H1 (cell line): ENCODE data around the gene ECSIT. TPM values are rescaled to one million over a fixed set of nuclear protein-coding genes. Genes with fewer than 3 reads are reported as not detected.

Experiments
- CTCF ChIA-PET: fragments of 300-600 bp; sonication (Branson Sonifier 250); formaldehyde crosslinking; loops from one replicate; lab custom pipeline; 2021; ENCODE audit not compliant: partially characterized antibody; lab: Charles Lee
- POLR2A ChIA-PET: fragments of 300-600 bp; sonication (Branson Sonifier 250); formaldehyde crosslinking; loops from one replicate; lab custom pipeline; 2021; ENCODE audit warnings: inconsistent platforms; ENCODE audit not compliant: partially characterized antibody; lab: Charles Lee
- DNase-seq, 2 experiments: peaks; one replicate each; pipeline versions ENCODE4 v3.0.0 to v3.0.0-alpha.2; 2010 to 2022; ENCODE audit warnings: low spot score in 2 of 2, low read depth in 1 of 2, mixed read lengths in 1 of 2
- FAIRE-seq: peaks from 2 replicates; lab custom pipeline; 2011; peaks lifted over from hg19 to GRCh38; lab: Jason Lieb, UNC
- H2AFZ ChIP-seq: 2 replicates; pipeline ENCODE4 v1.8.1; 2012; ENCODE audit warnings: low read length, inconsistent platforms
- H2AK5ac ChIP-seq: 2 replicates; pipeline ENCODE4 v1.6.1; 2013; ENCODE audit warnings: low read depth, low read length
- H2BK120ac ChIP-seq: replicated peaks from 2 replicates; pipeline ENCODE3; 2013; ENCODE audit warnings: low read depth, low read length, inconsistent platforms
- H2BK12ac ChIP-seq: 2 replicates; pipeline ENCODE4 v1.6.1; 2013; ENCODE audit warnings: low read depth, low read length
- H2BK15ac ChIP-seq: 2 replicates; pipeline ENCODE4 v1.6.1; 2013; ENCODE audit warnings: low read length
- H2BK20ac ChIP-seq: 2 replicates; pipeline ENCODE4 v1.6.1; 2013; ENCODE audit warnings: low read length
- H2BK5ac ChIP-seq: 2 replicates; pipeline ENCODE4 v1.6.1; 2013; ENCODE audit warnings: low read depth, low read length
- H3K14ac ChIP-seq: 2 replicates; pipeline ENCODE4 v1.6.1; 2013; ENCODE audit warnings: inconsistent platforms; ENCODE audit not compliant: insufficient read length
- H3K18ac ChIP-seq: 2 replicates; pipeline ENCODE4 v1.6.1; 2013; ENCODE audit warnings: low read length; ENCODE audit errors: extremely low read depth
- H3K23ac ChIP-seq: 2 replicates; pipeline ENCODE4 v1.6.1; 2013; ENCODE audit warnings: inconsistent platforms; ENCODE audit not compliant: insufficient read length
- H3K23me2 ChIP-seq: 2 replicates; pipeline ENCODE4 v1.6.1; 2013; ENCODE audit warnings: low read depth, low read length
- H3K27ac ChIP-seq: 2 replicates; pipeline ENCODE4 v1.6.1; 2011; ENCODE audit warnings: low read depth, low read length, inconsistent platforms
- H3K27me3 ChIP-seq, 4 experiments: replicated peaks in 1 of 4; 1 replicate in 1 of 4; 2 replicates in 3 of 4; pipeline versions ENCODE4 v1.6.1 to v1.8.1; 2011 to 2013; ENCODE audit warnings: low read length in 3 of 4, mild to moderate bottlenecking in 3 of 4, inconsistent platforms in 2 of 4, mixed read lengths in 2 of 4, moderate library complexity in 1 of 4; ENCODE audit not compliant: control insufficient read depth in 3 of 4, insufficient read depth in 3 of 4; ENCODE audit errors: extremely low read depth in 1 of 4
- H3K36me3 ChIP-seq, 4 experiments: 2 replicates each; pipeline versions ENCODE4 v1.6.1 to v1.8.1; 2011 to 2013; ENCODE audit warnings: mild to moderate bottlenecking in 4 of 4, low read length in 3 of 4, moderate library complexity in 2 of 4, control low read depth in 1 of 4, inconsistent platforms in 1 of 4; ENCODE audit not compliant: insufficient read depth in 4 of 4, control insufficient read depth in 2 of 4
- H3K4ac ChIP-seq: replicated peaks from 2 replicates; pipeline ENCODE3; 2013; ENCODE audit warnings: low read length, low read depth, mixed read lengths, inconsistent platforms; ENCODE audit not compliant: insufficient read length
- H3K4me1 ChIP-seq, 4 experiments: replicated peaks in 1 of 4; 1 replicate in 1 of 4; 2 replicates in 3 of 4; pipeline versions ENCODE4 v1.6.1 to v1.8.1; 2011 to 2013; ENCODE audit warnings: low read length in 3 of 4, inconsistent platforms in 2 of 4, mixed read lengths in 1 of 4; ENCODE audit not compliant: insufficient read depth in 4 of 4, control insufficient read depth in 3 of 4
- H3K4me2 ChIP-seq, 2 experiments: 2 replicates each; pipeline versions ENCODE4 v1.6.1 to v1.8.1; 2011 to 2013; ENCODE audit warnings: low read depth in 2 of 2, low read length in 2 of 2, control low read depth in 1 of 2, inconsistent platforms in 1 of 2, mild to moderate bottlenecking in 1 of 2; ENCODE audit not compliant: insufficient read depth in 1 of 2
- H3K4me3 ChIP-seq, 4 experiments: fragments of 200-600, 300-600 bp in 1 of 4; sonication (generic), shearing (Covaris generic), sonication (Bioruptor Twin) in 1 of 4; 2 replicates each; pipeline versions ENCODE4 v1.5.1 to v1.8.1; 2011 to 2016; ENCODE audit warnings: low read length in 4 of 4, low read depth in 3 of 4, control low read depth in 2 of 4, inconsistent platforms in 2 of 4, mild to moderate bottlenecking in 2 of 4, mixed read lengths in 1 of 4, moderate library complexity in 1 of 4; ENCODE audit not compliant: insufficient read depth in 2 of 4; ENCODE audit errors: extremely low read depth in 1 of 4
- H3K56ac ChIP-seq: replicated peaks from 2 replicates; pipeline ENCODE3; 2013; ENCODE audit warnings: low read depth, mild to moderate bottlenecking, mixed read lengths, low read length, inconsistent platforms; ENCODE audit not compliant: insufficient read length
- H3K79me1 ChIP-seq: 2 replicates; pipeline ENCODE4 v1.6.1; 2013; ENCODE audit warnings: low read depth, low read length, control low read depth
- H3K79me2 ChIP-seq, 2 experiments: 2 replicates each; pipeline versions ENCODE4 v1.6.1 to v1.8.1; 2012 to 2013; ENCODE audit warnings: low read length in 2 of 2, mild to moderate bottlenecking in 2 of 2, inconsistent platforms in 1 of 2; ENCODE audit not compliant: insufficient read depth in 2 of 2, control insufficient read depth in 1 of 2
- H3K9ac ChIP-seq, 4 experiments: replicated peaks in 1 of 4; 1 replicate in 1 of 4; 2 replicates in 3 of 4; pipeline versions ENCODE4 v1.6.1 to v1.8.1; 2011 to 2013; ENCODE audit warnings: low read depth in 3 of 4, low read length in 3 of 4, control low read depth in 2 of 4, mild to moderate bottlenecking in 2 of 4, moderate library complexity in 2 of 4, inconsistent platforms in 1 of 4; ENCODE audit errors: extremely low read depth in 1 of 4
- H3K9me3 ChIP-seq, 2 experiments: 2 replicates each; pipeline versions ENCODE4 v1.6.1 to v1.8.1; 2012 to 2013; ENCODE audit warnings: mild to moderate bottlenecking in 2 of 2, moderate library complexity in 2 of 2, control low read depth in 1 of 2, inconsistent platforms in 1 of 2, low read depth in 1 of 2, low read length in 1 of 2, mixed read lengths in 1 of 2; ENCODE audit not compliant: insufficient read depth in 2 of 2
- H4K20me1 ChIP-seq, 2 experiments: replicated peaks in 1 of 2; 2 replicates each; pipeline versions ENCODE3 to v1.8.1; 2011 to 2013; ENCODE audit warnings: inconsistent platforms in 2 of 2, low read length in 2 of 2, mild to moderate bottlenecking in 1 of 2; ENCODE audit not compliant: insufficient read depth in 2 of 2, control insufficient read depth in 1 of 2
- H4K5ac ChIP-seq: 2 replicates; pipeline ENCODE4 v1.6.1; 2013; ENCODE audit warnings: low read length, low read depth, mixed read lengths, inconsistent platforms; ENCODE audit not compliant: insufficient read length
- H4K8ac ChIP-seq: 2 replicates; pipeline ENCODE4 v1.8.0; 2013; ENCODE audit warnings: mild to moderate bottlenecking, moderate library complexity, low read length, inconsistent platforms; ENCODE audit not compliant: insufficient read depth; ENCODE audit errors: extremely low read depth
- H4K91ac ChIP-seq: replicated peaks from 2 replicates; pipeline ENCODE3; 2013; ENCODE audit warnings: low read length, mixed read lengths, inconsistent platforms; ENCODE audit not compliant: insufficient read length
- HDAC2 ChIP-seq, 2 experiments: fragments of 300-600 bp in 1 of 2; sonication (generic) in 1 of 2; IDR thresholded peaks; 2 replicates each; pipeline ENCODE4 v1.6.1; 2011 to 2012; ENCODE audit warnings: low read depth in 2 of 2, low read length in 2 of 2, mild to moderate bottlenecking in 2 of 2, moderate library complexity in 2 of 2, borderline replicate concordance in 1 of 2, inconsistent platforms in 1 of 2
- MAFK ChIP-seq: IDR thresholded peaks from 2 replicates; pipeline ENCODE4 v1.6.1; 2012; ENCODE audit warnings: low read depth, mild to moderate bottlenecking, improper control_type of control experiment, low read length
- NANOG ChIP-seq: IDR thresholded peaks from 2 replicates; pipeline ENCODE4 v1.6.1; 2011; ENCODE audit warnings: low read length, low read depth, mild to moderate bottlenecking, inconsistent platforms; ENCODE audit not compliant: insufficient read depth, poor library complexity, severe bottlenecking
- TCF12 ChIP-seq: IDR thresholded peaks from 2 replicates; pipeline ENCODE4 v1.6.1; 2011; ENCODE audit warnings: low read depth, mild to moderate bottlenecking, low read length
- WGBS, 2 experiments: shearing (Covaris generic) in 1 of 2; methylation state at CpG; one replicate each; pipeline versions ENCODE4 v1.1.6 to v1.1.7; 2013 to 2015; ENCODE audit warnings: low lambda C conversion rate in 2 of 2, mixed read lengths in 2 of 2, inconsistent platforms in 1 of 2, low coverage in 1 of 2, missing lambda C conversion rate in 1 of 2; ENCODE audit not compliant: insufficient replicate concordance in 2 of 2, insufficient coverage in 1 of 2, insufficient read length in 1 of 2; ENCODE audit errors: extremely low coverage in 1 of 2, missing lambda C conversion rate in 1 of 2; 5-methylcytosine and 5-hydroxymethylcytosine counted together
- polyA plus RNA-seq, 7 experiments: library from polyadenylated mRNA; depleted of rRNA in 3 of 7; stranded (reverse) in 5 of 7; unstranded in 2 of 7; fragments of >200 nt in 5 of 7; fragments of 200-250 nt in 2 of 7; gene quantifications; 1 replicate in 5 of 7; 2 replicates in 1 of 7; 4 replicates in 1 of 7; pipeline versions ENCODE4 v1.2.1 to v1.2.3, GENCODE V29; 2011 to 2013; ENCODE audit warnings: missing spikeins in 2 of 7, mixed read lengths in 2 of 7
- total RNA-seq: library from RNA; stranded (reverse); fragmentation: NEBNext Ultra II Directional; extraction: Animal tissue kit (Norgen Biotek cat#: 25700); gene quantifications from 2 replicates; pipeline ENCODE4 v1.2.1, GENCODE V29; 2021

The ECSIT gene
- total and polyA plus RNA-seq, 2 of the 8 experiments (the other 6 are each of a cell fraction or from before 2014, with no cell fraction given), result 55.7 to 74.1 TPM

DNA sequence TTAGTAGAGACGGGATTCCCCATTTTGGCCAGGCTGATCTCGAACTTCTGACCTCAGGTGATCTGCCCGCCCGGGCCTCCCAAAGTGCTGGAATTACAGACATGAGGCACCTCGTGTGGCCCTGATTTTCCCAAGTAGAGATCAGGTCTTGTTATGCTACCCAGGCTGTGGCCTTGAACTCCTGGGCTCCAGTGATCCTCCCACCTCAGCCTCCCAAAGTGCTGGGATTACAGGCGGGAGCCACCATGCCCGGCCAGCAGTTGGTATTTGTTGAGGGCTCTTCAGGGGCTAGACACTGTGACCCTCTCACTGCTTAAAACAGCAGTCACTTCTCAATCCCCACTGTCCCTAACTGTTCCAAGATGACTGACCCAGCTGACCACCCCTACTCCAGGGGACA lies 39.6 kb downstream of the ECSIT start:
- no peak for FAIRE-seq
- ChIA-PET POLR2A (no interaction called here), CTCF (no interaction called here)
- TF ChIP-seq MAFK, result no peak
- TF ChIP-seq NANOG, result no peak
- TF ChIP-seq TCF12, result no peak
- TF ChIP-seq HDAC2 (IDR thresholded peaks at IDR 0.05; ENCODE audit: borderline replicate concordance in 1 of 2, low read depth in 2 of 2, low read length in 2 of 2), result no peak

More for the DNA sequence above, 39.6 kb downstream of the ECSIT start:
- Histone ChIP-seq H3K56ac (no peak overlapping the region), H3K18ac (no peak overlapping the region), H2BK5ac (no peak overlapping the region), H3K9me3 (no peaks in the 10 kb centered on the region), H3K23me2 (no peaks in the 10 kb centered on the region), H3K79me1 (no peaks in the 10 kb centered on the region), H2AK5ac (no peak overlapping the region), H3K4me1 (no peaks in the 10 kb centered on the region; a peak in 1 of 7 replicates), H3K36me3 (no peaks in the 10 kb centered on the region), H4K5ac (no peak overlapping the region), H4K91ac (no peak overlapping the region), H2BK20ac (no peak overlapping the region), H3K23ac (no peak overlapping the region), H2BK12ac (no peak overlapping the region), H3K79me2 (no peaks in the 10 kb centered on the region), H2AFZ (no peak overlapping the region), H3K14ac (no peak overlapping the region), H3K9ac (no peak overlapping the region), H2BK15ac (no peak overlapping the region), H4K20me1 (peaks cover 1 to 2% of the 10 kb centered on the region in 2 experiments), H4K8ac (no peak overlapping the region), H3K27ac (no peak overlapping the region), H3K4ac (no peak overlapping the region), H3K27me3 (no peaks in the 10 kb centered on the region), H3K4me2 (no peak overlapping the region), H3K4me3 (no peak overlapping the region), H2BK120ac (no peak overlapping the region)
- WGBS, 2 experiments, result 92% methylated on average over 7 of the region's 7 CpGs; no CpG with 5 or more reads in 1 of the 2 experiments
- DNase-seq, result no peak
